Subcutaneous adipose tissue (tissue), 4 donors: ENCODE results near the gene RBMS3. TPM values are rescaled to one million over a fixed set of nuclear protein-coding genes. Genes with fewer than 3 reads are reported as not detected.

ENCODE experiments used
- total RNA-seq, 4 donors: library from RNA; depleted of rRNA; stranded (reverse); fragments of >200 nt; gene quantifications; one replicate each; pipeline ENCODE4 v1.1.0, GENCODE V29; 2016
- TF ChIP-seq, protein P1 (sequence below): fragments of 450-650 bp; IDR thresholded peaks from one replicate; pipeline ENCODE4 v1.5.1; 2016; ENCODE audit warnings: low read depth, mild to moderate bottlenecking, control low read depth, antibody characterized with exemption, moderate library complexity

The RBMS3 gene
- total RNA-seq, 4 donors from 2014 or later: 98.6 to 171 (median 117) TPM

DNA sequence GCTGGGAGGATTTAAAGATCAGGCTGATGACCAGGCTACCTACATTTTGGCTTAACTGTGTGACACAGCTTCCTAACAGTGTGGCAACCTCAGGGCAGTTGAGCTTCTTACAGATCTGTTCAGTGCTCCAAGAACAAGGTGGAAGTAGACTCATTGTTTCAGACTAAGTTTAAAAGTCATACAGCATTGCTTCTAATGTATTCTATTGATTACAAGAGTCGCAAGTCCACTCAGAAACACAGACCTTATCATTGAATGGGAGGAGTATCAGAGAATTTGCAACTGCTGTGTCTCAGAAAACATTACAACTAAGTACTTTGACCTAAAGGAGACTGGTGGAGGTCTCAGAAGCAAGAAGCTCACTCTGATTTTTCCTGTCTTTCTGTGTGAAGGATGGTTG lies 746.0 kb downstream of the RBMS3 start:
- TF ChIP-seq, protein P1, sequence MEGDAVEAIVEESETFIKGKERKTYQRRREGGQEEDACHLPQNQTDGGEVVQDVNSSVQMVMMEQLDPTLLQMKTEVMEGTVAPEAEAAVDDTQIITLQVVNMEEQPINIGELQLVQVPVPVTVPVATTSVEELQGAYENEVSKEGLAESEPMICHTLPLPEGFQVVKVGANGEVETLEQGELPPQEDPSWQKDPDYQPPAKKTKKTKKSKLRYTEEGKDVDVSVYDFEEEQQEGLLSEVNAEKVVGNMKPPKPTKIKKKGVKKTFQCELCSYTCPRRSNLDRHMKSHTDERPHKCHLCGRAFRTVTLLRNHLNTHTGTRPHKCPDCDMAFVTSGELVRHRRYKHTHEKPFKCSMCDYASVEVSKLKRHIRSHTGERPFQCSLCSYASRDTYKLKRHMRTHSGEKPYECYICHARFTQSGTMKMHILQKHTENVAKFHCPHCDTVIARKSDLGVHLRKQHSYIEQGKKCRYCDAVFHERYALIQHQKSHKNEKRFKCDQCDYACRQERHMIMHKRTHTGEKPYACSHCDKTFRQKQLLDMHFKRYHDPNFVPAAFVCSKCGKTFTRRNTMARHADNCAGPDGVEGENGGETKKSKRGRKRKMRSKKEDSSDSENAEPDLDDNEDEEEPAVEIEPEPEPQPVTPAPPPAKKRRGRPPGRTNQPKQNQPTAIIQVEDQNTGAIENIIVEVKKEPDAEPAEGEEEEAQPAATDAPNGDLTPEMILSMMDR: no peak

DNA sequence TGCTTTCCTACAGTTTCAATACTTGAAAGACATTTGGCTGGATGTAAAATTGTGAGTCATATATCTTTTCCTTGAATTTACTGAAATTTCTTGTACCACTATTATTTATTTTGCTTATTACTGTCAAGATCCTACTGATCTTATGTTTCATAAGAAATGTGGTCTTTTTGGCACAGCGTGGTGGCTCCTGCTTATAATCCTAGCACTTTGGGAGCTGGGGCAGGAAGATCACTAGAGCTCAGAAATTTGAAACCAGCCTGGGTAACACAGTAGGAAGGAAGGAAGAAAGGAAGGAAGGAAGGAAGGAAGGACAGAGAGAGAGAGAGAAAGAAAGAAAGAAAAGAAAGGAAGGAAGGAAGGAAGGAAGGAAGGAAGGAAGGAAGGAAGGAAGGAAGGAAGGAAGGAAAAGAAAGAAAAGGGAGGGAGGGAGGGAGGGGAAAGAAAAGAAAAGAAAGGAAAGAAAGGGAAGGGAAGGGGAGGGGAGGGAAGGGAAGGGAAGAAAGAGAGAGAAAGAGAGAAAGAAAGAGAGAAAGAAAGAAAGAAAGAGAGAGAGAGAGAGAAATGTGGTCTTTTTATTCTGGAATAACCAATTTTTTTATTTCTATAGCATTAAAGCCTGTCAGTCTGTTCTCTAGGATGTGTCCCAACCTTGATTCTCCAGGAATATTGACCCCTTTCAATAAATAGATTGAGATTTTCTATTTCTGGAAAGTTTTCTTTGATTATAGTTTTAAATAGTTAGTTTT lies 753.5 kb downstream of the RBMS3 start:
- TF ChIP-seq, protein P1: no peak

DNA sequence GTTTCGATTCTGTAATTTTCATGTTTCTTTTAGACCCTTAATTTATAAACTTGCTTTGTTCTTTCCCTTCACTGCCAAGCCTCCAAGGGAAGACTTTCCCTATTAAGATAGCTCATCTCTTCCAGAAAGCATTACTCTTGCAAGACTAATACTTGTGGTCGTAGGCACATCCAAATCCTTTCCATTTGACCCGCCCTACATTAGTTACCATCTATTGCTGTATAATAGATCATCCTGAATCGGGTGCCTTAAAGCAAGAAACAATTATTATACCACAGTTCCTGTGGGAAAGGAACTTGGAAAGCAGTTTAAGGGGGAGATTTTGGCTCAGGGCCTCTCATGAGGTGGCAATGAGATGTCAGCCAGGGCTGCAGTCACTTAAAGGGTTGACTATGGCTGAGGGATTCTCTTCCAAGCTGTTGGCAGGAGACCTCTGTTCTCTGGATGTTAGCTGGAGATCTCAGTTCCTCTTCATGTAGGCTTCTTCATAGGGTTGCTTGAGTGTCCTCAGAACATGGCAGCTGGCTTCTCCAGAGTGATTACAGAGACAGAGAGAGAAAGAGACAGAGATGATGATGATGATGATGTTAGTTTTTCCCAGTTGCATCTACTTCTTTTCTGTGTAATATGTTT lies 755.2 kb downstream of the RBMS3 start:
- TF ChIP-seq, protein P1: no peak

DNA sequence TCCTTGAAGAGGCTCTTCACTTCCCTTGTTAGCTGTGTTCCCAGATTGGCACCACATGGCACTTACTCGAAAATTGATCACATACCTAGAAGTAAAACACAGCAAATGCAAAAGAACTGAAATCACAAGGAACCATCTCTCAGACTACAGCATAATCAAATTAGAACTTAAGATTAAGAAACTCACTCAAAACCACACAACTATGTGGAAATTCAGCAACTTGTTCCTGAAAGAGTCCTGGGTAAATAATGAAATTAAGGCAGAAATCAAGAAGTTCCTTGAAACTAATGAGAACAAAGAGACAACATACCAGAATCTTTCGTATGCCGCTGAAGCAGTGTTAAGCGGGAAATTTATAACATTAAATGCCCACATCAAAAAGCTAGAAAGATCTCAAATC lies 759.3 kb downstream of the RBMS3 start:
- TF ChIP-seq, protein P1: no peak

DNA sequence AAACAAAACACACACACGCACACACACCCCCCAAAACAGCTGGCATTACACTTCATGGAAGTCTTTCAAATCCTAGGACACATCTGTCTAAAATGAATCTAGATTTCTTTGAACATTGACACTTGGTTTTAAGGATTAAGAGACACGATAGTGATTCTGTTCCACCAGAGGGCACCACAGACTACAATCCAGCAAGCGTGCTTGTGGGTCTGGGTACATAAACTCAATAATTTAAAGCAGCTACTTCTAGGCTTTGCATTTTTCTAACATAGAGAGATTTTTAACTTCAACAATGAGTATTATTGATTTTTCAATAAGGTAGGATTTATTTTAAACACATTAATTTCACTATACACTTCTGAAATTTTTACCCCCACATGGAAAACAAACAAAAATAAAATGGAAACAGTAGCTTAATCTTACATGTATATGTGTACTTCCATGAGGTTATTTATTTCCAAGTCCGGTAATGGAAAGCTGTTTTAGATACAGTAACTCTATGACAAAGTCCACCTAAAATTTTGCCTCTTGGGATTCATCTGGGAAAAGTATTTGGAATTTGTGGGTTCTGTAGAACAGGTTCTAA lies 761.5 kb downstream of the RBMS3 start:
- TF ChIP-seq, protein P1: no peak

DNA sequence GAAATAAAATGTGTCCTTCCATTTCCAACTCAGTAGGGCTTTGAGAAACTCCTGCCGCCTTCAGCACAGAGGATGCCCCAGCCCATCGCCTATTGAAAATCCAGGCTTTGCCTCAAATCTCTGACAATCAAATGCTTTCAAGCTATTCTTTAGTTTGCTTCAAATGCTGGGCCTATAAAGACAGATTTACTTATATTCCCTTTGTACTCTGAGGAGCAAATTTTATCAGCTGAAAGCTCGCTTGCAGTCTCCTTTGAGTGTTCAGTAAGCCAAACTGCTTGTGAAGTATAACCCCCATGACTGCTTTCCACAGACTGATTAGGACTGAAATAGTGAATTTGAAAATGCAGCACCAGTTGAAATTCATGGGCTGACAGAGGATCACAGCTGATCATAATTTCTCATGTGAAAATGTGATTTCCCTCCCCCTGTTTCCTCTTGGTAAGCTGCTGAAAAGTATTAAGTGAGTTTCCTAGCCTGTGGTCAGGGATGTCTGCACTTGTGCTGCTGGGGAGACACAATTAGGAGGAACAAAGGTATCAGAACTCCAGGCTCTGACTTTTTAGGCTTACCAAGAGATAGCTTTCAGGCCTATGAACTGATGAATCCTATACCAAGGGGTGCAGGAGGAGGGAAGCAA lies 762.2 kb downstream of the RBMS3 start:
- TF ChIP-seq, protein P1: no peak

DNA sequence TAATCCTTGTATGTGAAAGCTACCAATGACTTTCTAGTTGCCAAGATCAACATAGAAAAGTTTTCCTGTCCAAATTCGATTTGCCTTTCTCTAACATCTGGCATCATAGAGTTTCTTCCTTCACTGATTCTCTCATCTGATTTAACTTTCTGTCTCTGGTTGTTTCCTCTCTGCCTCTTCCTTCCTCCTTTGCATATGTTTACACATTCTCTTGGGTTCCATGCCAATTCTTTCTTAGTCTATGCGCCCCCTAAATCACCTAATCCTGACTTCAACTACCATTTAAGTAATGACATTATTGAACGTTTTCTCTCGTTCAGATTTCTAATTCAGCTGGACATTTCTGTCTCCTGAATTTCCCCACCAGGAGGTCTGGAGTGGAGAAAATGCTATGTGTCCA lies 763.6 kb downstream of the RBMS3 start:
- TF ChIP-seq, protein P1: no peak
